ENCODE data around the gene STK10. TPM values are rescaled to one million over a fixed set of nuclear protein-coding genes. Genes with fewer than 3 reads are reported as not detected.

The STK10 gene
- total RNA-seq, 1 experiment from 2014 or later: 8.0 TPM

DNA sequence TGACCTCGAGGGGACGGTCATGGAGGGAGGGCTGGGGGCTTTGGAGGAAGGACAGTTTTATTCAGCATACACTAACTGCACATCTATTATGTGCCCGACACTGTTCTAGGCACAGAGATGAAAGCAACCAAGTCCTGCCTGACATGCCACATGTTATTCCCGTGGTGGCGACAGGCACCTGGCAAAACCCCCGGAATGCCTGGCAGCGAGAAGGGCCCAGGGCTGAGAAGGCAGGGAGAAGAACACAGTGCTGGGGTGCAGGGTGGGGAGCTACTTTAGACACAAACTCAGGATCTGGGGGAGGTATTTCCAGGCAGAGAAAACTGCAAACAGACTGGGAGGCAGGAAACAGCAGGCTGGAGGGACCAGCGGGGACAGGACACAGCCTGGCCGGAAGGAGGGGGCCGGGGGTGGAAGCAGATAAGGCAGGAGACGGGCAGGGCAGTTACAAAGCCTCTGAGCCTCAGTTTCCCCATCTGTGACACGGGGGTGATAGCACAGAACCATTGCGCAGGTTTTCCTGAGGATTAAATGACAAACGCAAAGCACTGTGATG, 77.7 kb downstream of the STK10 start:
- H3K4me3 ChIP-seq: no peak overlapping the region
- DNase-seq: no peak

DNA sequence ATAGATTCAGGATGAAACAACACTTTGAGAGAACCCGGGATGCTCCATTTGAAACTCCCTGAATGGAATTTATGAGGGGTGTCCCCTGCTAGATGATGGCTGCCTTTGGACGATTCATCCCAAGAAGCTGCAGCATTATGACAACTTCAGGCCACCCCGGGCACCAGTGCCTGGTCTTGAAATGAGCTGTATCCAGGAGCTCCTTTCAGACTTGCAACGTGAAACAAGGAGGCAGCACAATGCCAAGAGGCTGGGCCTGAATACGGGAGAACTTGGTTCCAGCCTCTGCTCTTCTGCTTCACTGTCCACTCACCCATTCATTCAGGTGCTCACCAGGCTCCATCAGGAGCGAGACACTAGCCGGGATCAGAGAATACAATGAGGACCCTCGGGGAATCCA, 78.3 kb downstream of the STK10 start:
- no peaks in the 10 kb centered on the region for H3K36me3 ChIP-seq
- no peak for DNase-seq

More for the DNA sequence above, 77.7 kb downstream of the STK10 start:
- H3K9me3 ChIP-seq: no peaks in the 10 kb centered on the region
- H3K27me3 ChIP-seq: no peaks in the 10 kb centered on the region
- no peaks in the 10 kb centered on the region for H3K36me3 ChIP-seq

DNA sequence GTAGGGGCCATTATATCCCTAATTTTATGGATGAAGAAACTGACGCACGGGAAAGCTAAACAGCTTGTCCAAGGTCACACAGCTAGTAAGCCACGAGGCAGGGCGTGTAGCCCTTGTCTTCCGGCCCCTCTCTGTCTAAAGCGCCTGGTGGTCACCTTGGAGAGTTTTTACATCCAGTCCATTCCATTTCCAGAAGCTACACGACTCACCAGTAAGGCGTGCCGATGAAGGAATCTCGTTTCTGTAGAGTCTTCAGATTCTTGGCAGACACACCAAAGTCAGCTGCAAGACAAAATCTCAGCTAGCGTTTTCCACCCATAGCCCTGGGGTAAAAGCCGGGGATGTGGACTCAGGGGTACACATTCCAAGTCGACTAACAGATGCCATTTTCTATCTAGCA, 80.5 kb downstream of the STK10 start:
- Histone ChIP-seq H3K36me3 (peaks cover under 1% of the 10 kb centered on the region; the same call in 1 of the 2 replicates), H3K27me3 (no peaks in the 10 kb centered on the region), H3K9me3 (no peaks in the 10 kb centered on the region), H3K4me3 (no peak overlapping the region)
- DNase-seq: peak; percentile 68

More for the DNA sequence above, 78.3 kb downstream of the STK10 start:
- no peak overlapping the region for H3K4me3 ChIP-seq
- H3K27me3 ChIP-seq: no peaks in the 10 kb centered on the region
- no peaks in the 10 kb centered on the region for H3K9me3 ChIP-seq

DNA sequence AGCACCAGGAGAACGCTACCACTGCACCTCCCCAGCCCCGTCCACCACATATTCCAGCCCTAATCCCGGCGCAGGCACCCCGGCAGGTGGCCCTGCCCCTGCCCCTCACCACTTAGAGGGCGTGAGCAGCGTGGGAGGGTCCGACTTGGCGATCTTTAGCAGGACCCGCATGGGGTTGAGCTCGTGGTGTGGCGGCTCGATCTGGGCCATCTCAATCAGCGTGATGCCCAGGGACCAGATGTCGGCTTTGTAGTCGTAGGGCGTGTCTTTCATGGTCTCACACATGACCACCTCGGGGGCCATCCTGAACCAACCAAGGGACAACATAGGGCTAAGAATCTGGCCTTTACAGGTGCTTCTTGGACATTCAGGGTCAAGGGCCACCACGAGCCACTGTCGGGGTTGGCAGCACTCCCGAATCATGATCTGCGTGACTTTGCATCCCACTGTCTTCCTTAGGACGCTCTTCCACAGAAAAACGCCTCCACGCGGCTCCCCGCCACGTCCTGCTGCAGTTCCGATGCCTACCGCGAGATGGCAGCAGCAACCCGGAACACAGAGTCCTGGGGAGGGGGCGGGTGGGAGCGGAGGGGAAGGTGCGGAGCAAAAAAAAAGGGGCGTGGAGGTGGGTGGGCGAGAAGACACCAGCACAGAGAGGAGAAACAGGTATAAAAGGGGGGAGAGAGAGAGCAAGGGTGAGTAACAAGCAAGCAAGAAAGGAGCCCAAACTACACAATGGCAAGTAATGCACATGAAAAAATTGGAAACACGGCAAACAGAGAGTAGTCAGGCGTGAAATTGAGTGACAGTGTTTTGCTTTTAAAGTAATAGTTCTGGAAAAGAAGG, 81.3 kb downstream of the STK10 start:
- peak overlapping the region; percentile 15 for H3K4me3 ChIP-seq
- peaks cover 4% of the 10 kb centered on the region; the same call in 1 of the 2 replicates for H3K36me3 ChIP-seq
- no peaks in the 10 kb centered on the region for H3K27me3 ChIP-seq
- DNase-seq: peak; percentile 50
- no peaks in the 10 kb centered on the region for H3K9me3 ChIP-seq

DNA sequence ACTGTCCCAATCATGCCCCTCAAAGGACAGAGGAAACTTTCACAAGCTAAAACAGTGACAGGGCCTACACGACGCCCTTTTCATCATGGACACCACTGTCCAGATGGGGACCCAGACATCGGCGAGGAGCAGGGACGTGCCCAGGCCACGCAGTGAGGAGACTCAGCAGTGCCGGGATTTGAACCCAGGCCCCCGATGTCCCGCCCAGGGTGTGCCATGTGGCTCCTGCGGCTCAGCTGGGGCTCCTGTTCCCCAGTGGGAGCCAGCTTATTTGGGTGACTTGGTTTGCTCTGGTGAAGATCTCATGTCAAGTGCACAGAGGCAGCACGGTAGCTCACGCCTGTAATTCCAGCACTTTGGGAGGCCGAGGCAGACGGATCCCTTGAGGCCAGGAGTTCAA, 82.2 kb downstream of the STK10 start:
- no peaks in the 10 kb centered on the region for H3K27me3 ChIP-seq
- no peak overlapping the region for H3K4me3 ChIP-seq
- H3K36me3 ChIP-seq: peaks cover 4% of the 10 kb centered on the region; the same call in 1 of the 2 replicates
- no peak for DNase-seq
- H3K9me3 ChIP-seq: no peaks in the 10 kb centered on the region

DNA sequence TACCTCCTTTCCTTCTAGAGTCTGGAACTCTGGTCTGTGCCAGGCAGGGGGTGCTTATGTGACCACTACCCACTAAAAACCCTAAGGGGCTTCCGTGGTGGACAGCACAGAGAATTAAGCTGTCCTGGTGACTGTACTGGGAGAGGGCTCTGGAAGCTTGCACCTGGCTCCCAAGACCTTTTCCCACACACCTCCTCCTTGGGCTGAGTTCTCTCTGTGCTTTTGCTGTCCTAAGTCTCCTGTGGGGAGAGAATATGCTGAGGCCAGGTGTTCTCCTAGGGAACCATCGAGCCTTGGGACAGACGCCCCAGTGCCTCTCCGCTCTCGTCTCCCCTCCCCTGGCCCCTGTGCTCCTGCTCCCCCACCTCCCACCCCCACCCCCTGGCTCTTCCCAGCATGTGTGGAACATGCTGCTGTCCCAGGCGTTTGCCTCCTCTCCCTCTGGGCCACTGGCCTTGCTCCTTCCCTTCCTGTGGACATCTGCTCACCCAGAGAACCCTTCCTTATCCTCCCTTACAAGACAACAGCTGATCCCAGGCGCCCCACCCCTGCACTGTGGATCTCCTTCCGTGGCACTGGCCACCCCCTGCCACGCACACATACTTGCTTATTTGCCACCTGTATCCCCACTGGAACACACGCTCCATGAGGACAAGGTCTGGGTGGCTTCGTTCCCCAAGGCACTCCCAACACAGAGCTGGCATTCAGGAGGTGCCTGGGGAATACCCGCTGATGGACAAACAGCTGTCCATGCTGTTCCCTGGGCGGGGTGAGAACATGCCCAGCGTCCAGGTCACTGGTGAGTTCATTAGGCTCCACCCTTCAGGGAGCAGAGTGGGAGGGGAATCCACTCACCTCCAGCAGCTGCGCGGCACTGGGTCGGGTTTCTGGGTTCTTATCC, 83.0 kb downstream of the STK10 start:
- no peak for DNase-seq
- Histone ChIP-seq H3K4me3 (no peak overlapping the region), H3K9me3 (no peaks in the 10 kb centered on the region), H3K27me3 (no peaks in the 10 kb centered on the region), H3K36me3 (peaks cover 4% of the 10 kb centered on the region; the same call in 1 of the 2 replicates)

DNA sequence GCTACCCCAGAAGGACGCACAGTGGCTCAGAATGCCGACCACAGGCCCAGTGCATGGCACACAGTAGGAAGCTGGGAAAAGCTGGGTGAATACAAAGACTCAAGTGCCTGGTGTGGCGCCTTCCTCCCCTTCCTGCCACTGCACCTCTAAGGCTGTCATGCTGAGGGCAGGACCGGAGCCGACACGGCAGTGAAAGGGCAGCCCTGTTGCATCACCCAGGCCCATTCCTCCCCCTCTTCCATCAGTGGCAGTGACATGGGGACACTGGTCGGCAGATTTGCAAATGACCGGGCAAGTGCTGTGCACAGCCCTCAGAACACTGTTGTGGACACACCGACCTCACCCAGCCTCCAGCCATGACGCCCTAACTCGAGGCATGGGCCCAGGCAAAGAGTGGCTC, 84.0 kb downstream of the STK10 start:
- Histone ChIP-seq H3K27me3 (no peaks in the 10 kb centered on the region), H3K36me3 (peaks cover 4% of the 10 kb centered on the region; the same call in 1 of the 2 replicates), H3K4me3 (no peak overlapping the region), H3K9me3 (no peaks in the 10 kb centered on the region)
- no peak for DNase-seq

DNA sequence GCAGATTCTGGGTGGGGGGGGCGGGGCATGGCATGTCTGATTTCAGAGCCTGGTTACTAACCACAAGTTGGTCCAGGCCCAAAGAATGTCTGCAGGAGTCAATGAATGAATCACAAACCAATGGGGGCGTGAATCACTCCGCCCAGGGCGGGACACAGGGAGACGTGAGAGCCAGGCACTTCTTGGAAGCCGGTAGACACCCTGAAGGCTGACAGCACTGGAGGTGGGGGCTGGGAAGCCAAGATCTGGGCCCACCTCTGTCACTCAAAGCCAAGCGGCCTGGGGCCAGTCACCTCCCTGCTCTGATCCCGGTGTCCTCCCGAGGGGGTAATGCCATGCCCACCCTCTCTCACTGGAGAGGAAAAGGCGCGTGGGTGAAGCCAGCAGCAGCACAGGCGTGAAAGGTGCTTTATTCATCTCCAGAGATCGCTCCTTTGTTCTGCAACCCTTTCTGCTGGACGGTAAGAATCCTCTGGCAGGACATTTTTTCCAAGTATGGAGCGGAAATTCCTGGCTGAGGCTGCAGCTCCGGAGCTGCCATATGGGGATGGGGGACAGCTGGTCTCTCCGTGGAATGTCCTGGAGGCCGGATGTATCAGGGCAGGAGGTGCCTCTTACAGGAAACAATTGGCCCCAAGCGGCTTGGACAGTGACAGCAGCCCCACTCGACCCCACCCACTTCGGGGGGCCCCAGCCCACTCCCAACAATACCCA, 85.0 kb downstream of the STK10 start:
- Histone ChIP-seq H3K4me3 (no peak overlapping the region), H3K27me3 (no peaks in the 10 kb centered on the region), H3K9me3 (no peaks in the 10 kb centered on the region), H3K36me3 (peaks cover 4% of the 10 kb centered on the region; the same call in 1 of the 2 replicates)
- DNase-seq: peak; percentile 97

DNA sequence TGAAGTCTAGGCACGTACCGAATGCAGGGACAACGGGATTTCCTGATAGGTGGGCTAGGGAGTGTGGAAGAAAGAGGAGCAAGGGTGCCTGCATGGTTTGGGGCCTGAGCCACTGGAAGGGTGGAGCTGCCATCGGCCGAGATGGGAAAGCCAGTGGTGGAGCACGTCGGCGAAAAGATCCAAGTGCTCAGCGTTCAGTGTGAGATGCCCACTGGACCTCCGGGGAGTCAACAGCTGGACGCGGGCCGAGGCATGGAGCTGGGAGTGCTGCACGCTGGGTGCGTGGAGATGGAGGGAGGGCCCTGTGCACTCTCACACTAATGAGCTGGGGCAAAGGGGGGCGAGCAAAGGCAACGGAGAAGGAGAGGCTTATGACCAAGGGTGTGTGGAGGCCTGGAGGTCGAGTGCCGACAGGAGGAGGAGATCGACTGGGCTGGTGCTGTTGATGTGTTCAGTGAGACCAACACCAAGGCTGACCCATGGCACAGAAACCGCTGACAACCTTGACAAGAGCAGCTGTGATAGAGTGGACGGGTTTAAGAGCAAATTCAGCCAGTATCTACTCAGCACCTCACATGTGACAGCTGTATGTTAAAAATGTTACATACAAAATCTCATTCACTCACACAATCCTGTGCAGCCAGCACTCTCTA, 85.7 kb downstream of the STK10 start:
- DNase-seq: no peak
- H3K36me3 ChIP-seq: peaks cover 4% of the 10 kb centered on the region; the same call in 1 of the 2 replicates
- no peaks in the 10 kb centered on the region for H3K27me3 ChIP-seq
- no peak overlapping the region for H3K4me3 ChIP-seq
- H3K9me3 ChIP-seq: no peaks in the 10 kb centered on the region

DNA sequence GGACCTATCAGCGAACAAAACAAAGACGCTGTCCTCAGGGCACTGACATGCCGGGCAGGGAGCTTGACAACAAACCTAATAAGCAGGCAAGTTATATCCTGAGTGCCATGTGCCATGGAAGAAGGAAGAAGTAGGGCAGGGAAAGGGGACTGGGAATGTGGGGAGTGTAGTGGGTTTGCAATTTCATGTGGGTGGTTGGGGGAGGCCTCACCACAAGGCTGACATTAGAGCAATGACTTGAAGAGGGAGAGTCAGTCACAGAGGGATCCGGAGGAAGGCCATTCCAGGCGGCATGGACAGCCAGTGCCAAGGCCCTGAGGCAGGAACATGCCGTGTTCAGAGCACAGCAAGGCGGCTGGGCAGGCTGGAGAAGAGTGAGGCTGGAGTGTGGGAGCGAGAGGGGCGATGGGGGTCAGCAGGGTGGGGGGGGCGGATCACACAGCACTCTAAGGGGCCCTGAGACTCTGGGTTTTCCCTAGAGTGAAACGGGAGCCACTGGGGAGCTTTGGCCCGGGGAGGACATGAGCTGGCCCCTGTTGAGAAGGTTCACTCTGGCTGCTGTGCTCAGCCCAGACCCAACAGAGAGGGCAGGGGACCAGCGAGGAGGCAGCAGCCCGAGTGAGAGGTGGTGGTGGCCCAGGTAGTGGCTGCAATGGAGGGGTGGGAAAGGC, 86.3 kb downstream of the STK10 start:
- DNase-seq: no peak
- Histone ChIP-seq H3K4me3 (no peak overlapping the region), H3K36me3 (peaks cover 4% of the 10 kb centered on the region; the same call in 1 of the 2 replicates), H3K9me3 (no peaks in the 10 kb centered on the region), H3K27me3 (no peaks in the 10 kb centered on the region)

DNA sequence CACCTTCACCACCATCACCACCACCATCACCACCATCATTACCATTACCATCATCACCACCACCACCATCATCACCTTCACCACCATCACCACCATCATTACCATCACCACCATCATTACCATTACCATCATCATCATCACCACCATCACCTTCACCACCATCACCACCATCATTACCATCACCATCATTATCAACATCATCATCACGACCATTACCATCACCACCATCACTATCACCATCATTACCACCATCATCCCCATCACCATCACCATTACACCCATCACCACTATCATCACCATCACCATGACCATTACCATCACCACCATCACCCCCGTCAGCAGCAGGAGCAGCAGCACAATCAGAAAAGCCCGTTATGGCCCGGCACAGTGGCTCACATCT, 89.1 kb downstream of the STK10 start:
- Histone ChIP-seq H3K4me3 (no peak overlapping the region), H3K9me3 (no peaks in the 10 kb centered on the region), H3K27me3 (no peaks in the 10 kb centered on the region), H3K36me3 (peaks cover 4% of the 10 kb centered on the region; the same call in 1 of the 2 replicates)
- no peak for DNase-seq

DNA sequence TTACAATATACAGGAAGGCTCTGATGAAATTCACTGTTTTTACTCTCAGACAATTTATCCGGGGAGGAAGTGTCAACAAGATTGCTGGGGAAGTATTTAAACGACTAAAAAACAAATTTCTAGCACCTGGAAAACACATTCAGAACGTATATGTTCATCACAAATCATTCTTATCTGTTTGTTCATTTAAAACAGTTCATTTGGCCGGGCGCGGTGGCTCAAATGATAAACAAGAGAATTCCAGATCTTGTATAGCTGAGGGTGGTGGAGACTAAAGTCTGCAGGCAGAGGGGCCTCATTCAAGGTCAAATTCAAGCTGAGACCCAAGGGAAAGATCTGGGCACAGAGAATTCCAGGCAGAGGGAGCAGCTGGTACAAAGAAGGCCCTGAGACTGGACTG, 90.0 kb downstream of the STK10 start:
- Histone ChIP-seq H3K36me3 (peaks cover 4% of the 10 kb centered on the region; the same call in 1 of the 2 replicates), H3K27me3 (no peaks in the 10 kb centered on the region), H3K9me3 (no peaks in the 10 kb centered on the region), H3K4me3 (no peak overlapping the region)
- DNase-seq: no peak

DNA sequence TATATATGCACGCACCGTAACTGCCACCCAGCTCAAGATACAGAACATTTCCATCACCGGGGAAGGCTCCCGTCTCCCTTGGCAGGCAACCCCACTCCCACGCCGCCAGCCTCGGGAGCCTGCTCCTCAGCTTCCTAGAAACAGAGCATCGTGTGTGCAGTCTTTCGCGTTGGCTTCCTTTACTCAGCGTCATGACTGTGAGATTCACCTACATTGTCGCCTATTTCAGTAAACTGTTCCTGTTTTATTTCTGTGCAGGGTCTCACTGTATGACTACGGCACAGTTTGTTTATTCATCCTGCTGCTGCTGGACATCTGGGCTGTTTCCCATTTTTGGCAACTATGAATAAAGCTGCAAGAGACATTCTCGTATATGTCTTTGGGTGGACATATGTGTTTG, 90.7 kb downstream of the STK10 start:
- Histone ChIP-seq H3K36me3 (peaks cover 2% of the 10 kb centered on the region; the same call in 1 of the 2 replicates), H3K9me3 (no peaks in the 10 kb centered on the region), H3K27me3 (no peaks in the 10 kb centered on the region), H3K4me3 (no peak overlapping the region)
- no peak for DNase-seq

DNA sequence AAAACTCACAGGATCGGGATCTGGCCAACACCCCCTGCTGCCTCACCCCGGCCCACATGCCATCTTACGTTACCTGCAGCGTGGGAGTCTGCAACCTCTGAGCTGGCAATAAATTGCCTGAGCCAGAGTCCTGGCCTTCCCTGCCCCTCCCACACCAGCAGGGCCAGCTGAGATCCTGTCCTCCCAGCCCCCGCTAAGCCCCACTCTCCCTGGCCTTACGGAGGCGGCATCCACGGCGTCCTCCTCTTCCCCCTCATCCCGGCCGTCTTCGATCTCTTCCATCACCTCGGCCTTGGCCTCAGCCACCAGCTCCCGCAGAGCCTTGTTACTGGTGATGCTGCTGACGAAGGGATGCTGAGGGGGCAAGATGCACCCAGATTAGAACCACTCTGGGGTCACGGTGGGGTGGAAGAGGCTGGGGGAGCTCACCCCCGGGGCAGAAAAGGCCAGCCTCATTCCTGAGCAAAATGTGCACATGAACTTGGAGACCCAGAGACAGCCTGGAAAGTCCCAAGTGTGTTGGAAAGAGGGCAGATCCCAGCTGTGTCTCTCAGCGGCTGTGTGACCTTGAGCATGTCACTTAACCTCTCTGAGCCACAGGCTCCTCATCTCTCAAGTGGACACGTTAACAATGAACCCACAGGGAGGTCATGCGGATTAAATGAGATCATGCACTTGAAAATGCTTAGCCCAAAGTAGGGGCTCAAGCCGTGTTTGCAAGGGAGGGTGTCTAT, 91.7 kb downstream of the STK10 start:
- no peaks in the 10 kb centered on the region for H3K9me3 ChIP-seq
- no peak overlapping the region for H3K4me3 ChIP-seq
- no peaks in the 10 kb centered on the region for H3K27me3 ChIP-seq
- H3K36me3 ChIP-seq: no peaks in the 10 kb centered on the region; the same call in 1 of the 2 replicates
- DNase-seq: no peak
